ENCODE data around the gene SLC17A9.

SLC17A9 gene

GRCh38 chr20:62984666-62985443 is 32.3 kb downstream of the SLC17A9 start:
- DNase-seq (ENCODE audit: low spot score) = no peak

DNA sequence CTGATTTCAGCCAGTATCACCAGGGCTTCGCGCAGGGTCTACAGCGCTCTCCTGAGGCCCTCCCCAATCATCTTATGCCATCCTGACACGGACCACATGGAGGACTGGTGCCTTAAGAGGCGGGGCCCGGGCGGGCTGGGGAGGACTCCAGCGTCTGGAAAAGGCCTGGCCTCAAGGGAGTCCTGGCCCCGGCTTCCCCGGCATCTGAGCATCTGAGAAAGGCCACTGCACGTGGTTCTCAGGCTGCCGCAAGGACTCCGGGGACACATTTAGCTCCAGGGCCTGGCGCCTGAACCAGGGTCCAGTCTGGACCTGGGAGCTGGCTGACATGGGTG is 32.9 kb downstream of the SLC17A9 start:
- DNase-seq (ENCODE audit: low spot score) = no peak

GRCh38 chr20:62986257-62986800 is 33.8 kb downstream of the SLC17A9 start:
- no peak for DNase-seq (ENCODE audit: low spot score)

- DNase-seq (ENCODE audit: low spot score) = no peak
Observed at GRCh38 chr20:62987114-62987513, 34.6 kb downstream of the SLC17A9 start.

- no peak for DNase-seq (ENCODE audit: low spot score)
Observed at GRCh38 chr20:62989201-62989601, 36.7 kb downstream of the SLC17A9 start.

DNA sequence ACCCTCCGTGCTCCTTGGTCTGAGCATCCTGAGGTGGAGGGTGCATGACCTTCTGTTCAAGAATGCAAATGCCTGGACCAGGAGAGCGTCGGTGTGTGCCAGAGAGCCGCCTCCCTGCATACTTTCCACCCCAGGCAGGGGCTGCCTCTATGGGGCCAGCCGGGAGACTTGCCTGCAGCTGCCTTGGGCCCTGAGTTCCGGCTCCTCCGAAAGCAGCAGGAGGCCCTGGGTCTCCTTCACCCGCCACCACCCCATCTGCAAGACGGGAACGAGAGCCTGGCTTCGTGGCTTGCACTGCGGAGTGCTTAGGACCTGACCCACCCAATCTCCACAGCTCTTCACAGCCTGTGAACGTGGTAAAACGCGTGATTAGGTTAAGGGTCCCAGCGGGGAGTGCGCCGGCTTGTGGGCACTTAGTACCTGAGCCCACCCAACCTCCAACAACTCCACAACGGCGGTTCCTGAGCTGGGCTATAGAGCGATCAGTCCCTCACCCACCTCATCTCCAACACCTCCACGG is 37.9 kb downstream of the SLC17A9 start:
- DNase-seq (ENCODE audit: low spot score) = no peak

- DNase-seq (ENCODE audit: low spot score) = no peak
Observed at GRCh38 chr20:62991196-62991807, 38.8 kb downstream of the SLC17A9 start.

DNA sequence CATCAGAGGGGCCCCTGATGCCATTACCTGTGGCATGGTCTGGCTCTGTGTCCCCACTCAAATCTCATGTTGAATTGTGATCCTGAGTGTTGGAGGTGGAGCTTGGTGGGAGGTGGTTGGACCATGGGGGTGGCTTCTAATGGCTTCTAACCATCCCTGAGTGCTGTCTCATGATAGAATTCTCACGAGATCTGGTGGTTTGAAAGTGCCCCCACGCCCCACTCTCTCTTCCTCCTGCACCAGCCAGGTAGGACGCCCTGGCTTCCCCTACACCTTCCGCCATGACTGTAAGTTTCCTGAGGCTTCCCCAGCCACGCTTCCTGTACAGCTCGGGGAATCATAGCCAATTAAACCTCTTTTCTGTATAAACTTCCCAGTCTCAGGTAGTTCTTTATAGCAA is 39.4 kb downstream of the SLC17A9 start:
- no peak for DNase-seq (ENCODE audit: low spot score)

DNA sequence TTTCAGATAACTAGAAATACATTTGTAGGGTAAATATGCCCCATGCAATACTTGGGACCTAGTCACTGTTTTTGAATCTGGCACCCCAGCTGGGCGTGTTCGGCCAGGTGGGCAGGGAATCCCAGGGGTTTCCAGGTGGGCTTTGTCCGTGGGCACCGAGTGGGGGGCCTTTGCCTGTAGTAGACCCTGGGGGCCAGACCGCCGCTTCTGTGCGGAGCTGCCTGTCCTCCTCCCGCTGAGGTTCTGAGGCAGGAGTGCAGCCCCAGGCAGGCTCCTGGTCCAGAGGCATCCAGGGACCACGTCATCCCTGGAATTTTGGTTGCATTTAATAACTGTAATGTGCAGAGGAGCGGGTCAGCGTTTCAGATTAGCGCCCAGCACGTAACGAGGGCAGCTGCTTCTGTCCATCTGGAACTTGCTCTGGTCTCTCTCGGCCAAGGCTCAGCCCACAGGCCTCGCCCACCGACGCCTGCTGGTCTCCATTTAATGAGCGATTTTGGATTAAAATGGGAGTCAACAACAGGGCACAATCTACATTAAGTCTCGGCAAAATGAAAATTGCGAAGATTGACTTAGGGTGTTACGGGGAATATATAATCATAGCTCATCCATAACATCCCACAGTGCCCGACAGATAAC is 41.5 kb downstream of the SLC17A9 start:
- DNase-seq (ENCODE audit: low spot score) = no peak

DNA sequence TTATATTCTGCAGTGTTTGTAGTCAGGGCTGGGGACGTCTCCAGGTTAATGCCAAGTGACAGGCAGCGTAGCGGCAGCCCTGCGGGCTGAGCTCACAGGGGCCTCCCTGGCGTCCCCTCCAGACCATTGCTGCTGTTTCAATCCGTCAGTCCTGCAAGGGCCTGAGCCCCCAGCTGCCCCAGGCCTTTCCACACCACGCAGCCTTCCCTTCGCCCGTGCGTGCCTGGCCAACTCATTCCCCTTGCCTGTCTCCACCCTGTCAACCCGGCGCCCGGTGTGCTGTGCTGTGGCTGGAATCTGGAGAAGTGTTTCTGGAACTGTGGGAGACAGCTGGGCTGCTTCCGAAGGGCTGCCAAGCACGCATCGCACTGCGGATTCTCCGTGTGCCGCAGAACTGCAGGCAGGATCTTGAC is 42.4 kb downstream of the SLC17A9 start:
- DNase-seq (ENCODE audit: low spot score) = no peak

- DNase-seq (ENCODE audit: low spot score) = no peak
Observed at GRCh38 chr20:62995481-62995880, 43.0 kb downstream of the SLC17A9 start.

GRCh38 chr20:62995898-62996595 is 43.5 kb downstream of the SLC17A9 start:
- no peak for DNase-seq (ENCODE audit: low spot score)

- DNase-seq (ENCODE audit: low spot score) = no peak
Observed at GRCh38 chr20:62996596-62996982, 44.1 kb downstream of the SLC17A9 start.

- no peak for DNase-seq (ENCODE audit: low spot score)
Observed at GRCh38 chr20:62997417-62998035, 45.0 kb downstream of the SLC17A9 start.

- DNase-seq (ENCODE audit: low spot score) = no peak
Observed at GRCh38 chr20:62998449-62998848, 45.9 kb downstream of the SLC17A9 start.

DNA sequence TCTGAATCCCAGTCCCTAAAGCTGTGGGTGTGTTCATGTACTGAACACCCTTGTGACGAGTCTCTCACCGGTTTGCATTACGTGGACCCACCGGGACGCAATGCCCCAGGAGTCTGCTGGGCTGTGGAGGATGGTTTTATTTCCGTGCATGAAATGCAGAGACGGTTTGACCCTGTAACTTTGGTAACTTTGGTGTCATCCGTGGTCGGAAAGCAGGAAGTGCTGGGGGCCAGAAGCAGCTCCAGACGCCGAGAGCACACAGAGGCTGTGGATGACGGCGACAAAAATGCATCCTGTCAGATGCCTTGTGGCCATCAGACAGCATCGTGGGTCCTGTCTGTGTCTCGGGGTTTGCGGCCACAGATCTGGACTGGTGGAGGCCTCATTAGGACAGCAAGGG is 47.1 kb downstream of the SLC17A9 start:
- DNase-seq (ENCODE audit: low spot score) = no peak

DNA sequence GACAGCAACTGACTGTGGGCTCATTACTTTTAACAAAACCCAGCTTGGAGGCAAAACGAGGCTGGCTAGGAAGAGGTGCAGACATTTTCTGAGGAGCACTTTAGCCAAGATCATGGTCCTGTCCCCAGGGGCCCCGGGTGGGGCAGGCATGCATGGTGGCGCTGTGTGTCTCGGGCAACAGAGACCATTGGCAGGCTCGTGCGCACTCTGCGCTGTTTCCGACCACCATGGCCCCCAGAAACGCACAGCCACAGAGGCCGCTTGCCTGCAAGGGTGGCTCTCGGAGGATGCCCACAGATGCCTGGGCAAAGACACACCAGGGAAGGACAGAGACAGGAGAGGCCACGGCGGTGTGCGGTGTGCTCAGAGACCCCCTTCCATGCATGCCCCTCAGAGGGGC is 47.5 kb downstream of the SLC17A9 start:
- no peak for DNase-seq (ENCODE audit: low spot score)

DNA sequence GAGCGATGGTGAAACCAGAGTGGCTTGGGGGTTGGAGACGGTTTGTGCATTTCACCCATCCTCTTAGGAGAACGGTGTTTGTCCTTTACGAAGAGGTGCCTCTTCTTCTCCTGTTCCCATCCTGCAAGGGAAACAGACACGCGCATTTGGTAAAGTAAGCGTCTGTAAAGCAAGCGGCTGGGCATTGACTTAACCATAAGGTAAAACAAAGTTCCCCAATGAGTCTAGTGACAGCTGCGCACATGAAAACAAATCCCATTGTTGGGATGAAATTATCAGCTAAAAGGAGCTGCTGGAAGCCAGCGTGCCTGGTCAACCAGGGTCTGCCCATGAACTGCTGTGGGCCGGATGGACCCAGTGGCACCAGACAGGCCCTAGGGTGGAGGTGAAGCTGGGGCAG is 48.4 kb downstream of the SLC17A9 start:
- no peak for DNase-seq (ENCODE audit: low spot score)

GRCh38 chr20:63002511-63002910 is 50.0 kb downstream of the SLC17A9 start:
- DNase-seq (ENCODE audit: low spot score) = no peak

- no peak for DNase-seq (ENCODE audit: low spot score)
Observed at GRCh38 chr20:63003546-63003945, 51.0 kb downstream of the SLC17A9 start.

- no peak for DNase-seq (ENCODE audit: low spot score)
Observed at GRCh38 chr20:63004607-63005364, 52.3 kb downstream of the SLC17A9 start.
